Prostate gland (tissue), 2 donors: Measurements from ENCODE around the gene CFAP210.

Experiments
- POLR2AphosphoS5 ChIP-seq: sonication (generic); formaldehyde crosslinking; IDR thresholded peaks from one replicate; pipeline ENCODE4 v1.6.1; 2017; ENCODE audit warnings: antibody characterized with exemption
- TF ChIP-seq, protein P1 (sequence below), 4 experiments: fragments of 200-600 bp in 2 of 4; fragments of 450-650 bp in 2 of 4; sonication (generic) in 2 of 4; IDR thresholded peaks; 1 replicate in 3 of 4; 2 replicates in 1 of 4; pipeline ENCODE4 v1.5.1; 2016 to 2019; ENCODE audit warnings: antibody characterized with exemption in 4 of 4, mild to moderate bottlenecking in 2 of 4, moderate library complexity in 2 of 4

DNA sequence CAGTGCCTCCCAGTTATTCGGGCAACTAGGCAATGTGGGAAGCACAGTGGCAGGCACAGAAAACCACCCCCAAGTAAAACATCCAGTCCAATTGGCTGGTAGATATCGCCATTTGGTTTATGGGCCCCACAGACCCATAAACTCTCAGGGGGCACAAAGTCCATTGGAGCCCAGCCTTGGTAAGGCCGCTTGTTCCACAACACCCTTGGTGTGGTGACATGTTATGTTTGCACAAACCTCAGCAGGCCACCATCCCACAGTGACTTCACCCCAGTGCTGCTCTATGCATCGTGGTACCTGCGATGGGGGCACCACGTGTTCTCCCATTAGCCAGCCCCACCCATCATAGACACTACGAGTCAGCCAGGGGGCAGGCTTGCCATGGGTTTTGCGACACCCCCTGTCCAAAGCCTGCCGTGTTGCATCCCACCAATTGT, 18.6 kb upstream of the CFAP210 start:
- TF ChIP-seq, protein P1, sequence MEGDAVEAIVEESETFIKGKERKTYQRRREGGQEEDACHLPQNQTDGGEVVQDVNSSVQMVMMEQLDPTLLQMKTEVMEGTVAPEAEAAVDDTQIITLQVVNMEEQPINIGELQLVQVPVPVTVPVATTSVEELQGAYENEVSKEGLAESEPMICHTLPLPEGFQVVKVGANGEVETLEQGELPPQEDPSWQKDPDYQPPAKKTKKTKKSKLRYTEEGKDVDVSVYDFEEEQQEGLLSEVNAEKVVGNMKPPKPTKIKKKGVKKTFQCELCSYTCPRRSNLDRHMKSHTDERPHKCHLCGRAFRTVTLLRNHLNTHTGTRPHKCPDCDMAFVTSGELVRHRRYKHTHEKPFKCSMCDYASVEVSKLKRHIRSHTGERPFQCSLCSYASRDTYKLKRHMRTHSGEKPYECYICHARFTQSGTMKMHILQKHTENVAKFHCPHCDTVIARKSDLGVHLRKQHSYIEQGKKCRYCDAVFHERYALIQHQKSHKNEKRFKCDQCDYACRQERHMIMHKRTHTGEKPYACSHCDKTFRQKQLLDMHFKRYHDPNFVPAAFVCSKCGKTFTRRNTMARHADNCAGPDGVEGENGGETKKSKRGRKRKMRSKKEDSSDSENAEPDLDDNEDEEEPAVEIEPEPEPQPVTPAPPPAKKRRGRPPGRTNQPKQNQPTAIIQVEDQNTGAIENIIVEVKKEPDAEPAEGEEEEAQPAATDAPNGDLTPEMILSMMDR (IDR thresholded peaks at IDR 0.05): no peak
- no peak for TF ChIP-seq POLR2AphosphoS5
